Measurements from ENCODE around the gene ANO7. TPM values are rescaled to one million over a fixed set of nuclear protein-coding genes. Genes with fewer than 3 reads are reported as not detected.

The ANO7 gene
- total and polyA plus RNA-seq, 5 donors from 2014 or later = 0.17 TPM; not detected in 4

DNA sequence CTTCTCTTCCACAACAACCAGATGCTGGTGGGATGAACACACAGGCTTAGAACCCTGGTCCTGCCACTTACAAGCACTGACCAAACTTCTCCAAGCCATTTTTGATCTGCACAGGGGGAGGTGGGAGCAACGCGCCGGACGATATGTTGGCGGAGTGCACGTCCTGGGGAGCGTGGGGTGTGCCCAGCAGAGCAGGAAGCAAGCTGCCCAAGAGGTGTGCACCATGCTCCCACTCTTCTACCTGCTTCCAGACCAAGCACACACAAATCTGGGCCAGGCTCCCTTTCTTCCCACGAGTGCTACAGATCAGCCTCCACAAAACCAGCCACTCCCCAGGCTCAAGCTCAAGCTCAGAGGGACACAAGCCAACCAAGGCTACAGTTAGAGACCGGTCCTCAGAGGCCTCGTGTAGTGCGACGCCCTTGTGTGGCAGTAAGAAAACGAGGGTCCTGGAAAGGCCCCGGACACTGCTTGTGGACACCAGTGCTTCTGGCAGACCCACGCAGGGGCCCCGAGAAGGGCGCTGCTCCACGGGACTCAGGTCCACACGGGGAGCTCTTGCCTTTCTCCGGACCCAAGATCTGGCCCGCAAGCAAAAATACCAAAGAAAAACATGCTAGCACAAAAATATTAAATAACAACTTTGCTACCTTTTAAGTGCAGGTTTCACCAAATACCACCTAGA lies 52.0 kb downstream of the ANO7 start:
- no peaks in the 10 kb centered on the region for H3K9me3 ChIP-seq (ENCODE audit: control insufficient read depth in 2 of 2, low read length in 2 of 2)
- Mint-ChIP-seq H3K27me3 (no peaks in the 10 kb centered on the region), H3K27ac (no peak overlapping the region), H3K4me1 (peaks cover 0 to 2% (median 0%) of the 10 kb centered on the region in 4 donors), H3K36me3 (peaks cover 62% of the 10 kb centered on the region), H3K4me3 (no peak overlapping the region), H3K9me3 (no peaks in the 10 kb centered on the region)
- no peak for ATAC-seq (ENCODE audit: low read depth in 2 of 2)
- DNase-seq = no peak
- no peak overlapping the region for H3K27ac ChIP-seq (ENCODE audit: insufficient read depth, low read length, poor library complexity, severe bottlenecking)
- H3K4me1 ChIP-seq (ENCODE audit: control insufficient read depth, insufficient read depth, low read length, poor library complexity, severe bottlenecking) = no peaks in the 10 kb centered on the region
- no peaks in the 10 kb centered on the region for H3K27me3 ChIP-seq (ENCODE audit: control insufficient read depth, insufficient read depth, low read length)
- peaks cover 89% of the 10 kb centered on the region for H3K36me3 ChIP-seq (ENCODE audit: control insufficient read depth, insufficient read depth, low read length)
- H3K4me3 ChIP-seq (ENCODE audit: low read depth, low read length) = no peak overlapping the region

- peaks cover 74% of the 10 kb centered on the region for H3K36me3 Mint-ChIP-seq
- no peaks in the 10 kb centered on the region for H3K9me3 Mint-ChIP-seq
- H3K9me3 ChIP-seq (ENCODE audit: control insufficient read depth in 2 of 2, low read length in 2 of 2) = no peaks in the 10 kb centered on the region
- H3K4me1 Mint-ChIP-seq = peaks cover 0 to 2% (median 0%) of the 10 kb centered on the region in 4 donors
- no peaks in the 10 kb centered on the region for H3K27me3 ChIP-seq (ENCODE audit: control insufficient read depth, insufficient read depth, low read length)
- no peak overlapping the region for H3K4me3 ChIP-seq (ENCODE audit: low read depth, low read length)
- no peak for ATAC-seq (ENCODE audit: low read depth in 2 of 2)
- no peaks in the 10 kb centered on the region for H3K27me3 Mint-ChIP-seq
- H3K4me1 ChIP-seq (ENCODE audit: control insufficient read depth, insufficient read depth, low read length, poor library complexity, severe bottlenecking) = no peaks in the 10 kb centered on the region
- no peak overlapping the region for H3K4me3 Mint-ChIP-seq
- H3K27ac Mint-ChIP-seq = no peak overlapping the region
- no peak for DNase-seq
- peaks cover 88% of the 10 kb centered on the region for H3K36me3 ChIP-seq (ENCODE audit: control insufficient read depth, insufficient read depth, low read length)
- H3K27ac ChIP-seq (ENCODE audit: insufficient read depth, low read length, poor library complexity, severe bottlenecking) = no peak overlapping the region
Observed at GRCh38 chr2:241241669-241242068, 53.2 kb downstream of the ANO7 start.

DNA sequence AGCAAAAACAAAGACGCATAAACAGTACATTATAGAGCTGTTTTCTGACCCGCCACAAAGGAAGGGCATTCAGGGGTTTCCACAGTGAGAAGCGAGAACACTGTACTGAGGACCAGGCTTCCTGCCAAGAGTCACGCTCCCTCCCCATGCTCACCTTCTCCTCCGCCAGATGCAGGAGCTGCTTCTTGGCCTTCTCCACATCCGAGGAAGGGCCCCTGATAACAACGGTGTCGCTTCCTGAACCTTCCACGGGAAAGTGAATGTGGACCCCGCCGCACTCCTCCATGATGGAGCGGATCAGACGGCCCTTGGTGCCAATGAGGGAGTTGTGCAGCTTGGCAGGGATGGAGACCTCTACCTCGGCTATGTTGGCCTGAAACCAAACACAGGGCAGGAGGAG lies 53.8 kb downstream of the ANO7 start:
- H3K4me1 Mint-ChIP-seq = peaks cover 0 to 2% (median 0%) of the 10 kb centered on the region in 4 donors

DNA sequence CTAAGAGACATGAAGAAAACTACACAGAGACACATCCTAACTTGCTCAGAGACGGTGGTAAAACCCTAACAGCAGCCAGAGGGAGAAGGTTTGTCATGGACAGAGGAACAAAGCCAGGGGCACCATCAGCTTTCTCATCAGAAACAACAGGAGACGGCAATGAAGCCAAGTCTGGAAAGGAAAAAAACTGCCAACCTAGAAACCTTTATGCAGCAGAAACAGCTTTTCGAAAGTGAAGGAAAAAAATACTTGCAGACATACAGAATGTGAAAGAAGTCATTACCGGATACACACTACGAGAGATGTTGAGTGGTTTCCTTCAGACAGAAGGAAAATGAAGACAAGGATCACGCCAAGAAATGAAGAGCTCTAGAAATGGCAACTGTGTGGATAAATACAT lies 55.9 kb downstream of the ANO7 start:
- Histone ChIP-seq H3K9me3 (ENCODE audit: control insufficient read depth in 2 of 2, low read length in 2 of 2) (no peaks in the 10 kb centered on the region), H3K27ac (ENCODE audit: insufficient read depth, low read length, poor library complexity, severe bottlenecking) (no peak overlapping the region), H3K27me3 (ENCODE audit: control insufficient read depth, insufficient read depth, low read length) (no peaks in the 10 kb centered on the region), H3K36me3 (ENCODE audit: control insufficient read depth, insufficient read depth, low read length) (peaks cover 90% of the 10 kb centered on the region), H3K4me1 (ENCODE audit: control insufficient read depth, insufficient read depth, low read length, poor library complexity, severe bottlenecking) (no peaks in the 10 kb centered on the region), H3K4me3 (ENCODE audit: low read depth, low read length) (no peak overlapping the region)
- H3K36me3 Mint-ChIP-seq = peaks cover 76% of the 10 kb centered on the region
- no peak for DNase-seq
- no peaks in the 10 kb centered on the region for H3K4me1 Mint-ChIP-seq
- H3K27ac Mint-ChIP-seq = peak overlapping the region in 1 of 3 donors; percentile 57
- ATAC-seq (ENCODE audit: low read depth in 2 of 2) = no peak
- peaks cover 0 to 2% (median 0%) of the 10 kb centered on the region in 7 donors for H3K9me3 Mint-ChIP-seq
- H3K4me3 Mint-ChIP-seq = no peak overlapping the region
- no peaks in the 10 kb centered on the region for H3K27me3 Mint-ChIP-seq

More for the DNA sequence above, 53.8 kb downstream of the ANO7 start:
- Histone ChIP-seq H3K36me3 (ENCODE audit: control insufficient read depth, insufficient read depth, low read length) (peaks cover 90% of the 10 kb centered on the region), H3K27ac (ENCODE audit: insufficient read depth, low read length, poor library complexity, severe bottlenecking) (no peak overlapping the region), H3K4me3 (ENCODE audit: low read depth, low read length) (no peak overlapping the region), H3K4me1 (ENCODE audit: control insufficient read depth, insufficient read depth, low read length, poor library complexity, severe bottlenecking) (no peaks in the 10 kb centered on the region), H3K27me3 (ENCODE audit: control insufficient read depth, insufficient read depth, low read length) (no peaks in the 10 kb centered on the region), H3K9me3 (ENCODE audit: control insufficient read depth in 2 of 2, low read length in 2 of 2) (no peaks in the 10 kb centered on the region)
- no peak for DNase-seq
- Mint-ChIP-seq H3K27ac (no peak overlapping the region), H3K27me3 (no peaks in the 10 kb centered on the region), H3K4me3 (no peak overlapping the region), H3K36me3 (peaks cover 75% of the 10 kb centered on the region), H3K9me3 (no peaks in the 10 kb centered on the region)
- ATAC-seq (ENCODE audit: low read depth in 2 of 2) = no peak

- Mint-ChIP-seq H3K4me3 (no peak overlapping the region), H3K4me1 (no peaks in the 10 kb centered on the region), H3K27ac (no peak overlapping the region), H3K36me3 (peaks cover 81% of the 10 kb centered on the region), H3K27me3 (no peaks in the 10 kb centered on the region), H3K9me3 (peaks cover 0 to 2% (median 0%) of the 10 kb centered on the region in 7 donors)
- Histone ChIP-seq H3K9me3 (ENCODE audit: control insufficient read depth in 2 of 2, low read length in 2 of 2) (no peaks in the 10 kb centered on the region), H3K4me3 (ENCODE audit: low read depth, low read length) (no peak overlapping the region), H3K27ac (ENCODE audit: insufficient read depth, low read length, poor library complexity, severe bottlenecking) (no peak overlapping the region), H3K27me3 (ENCODE audit: control insufficient read depth, insufficient read depth, low read length) (no peaks in the 10 kb centered on the region), H3K4me1 (ENCODE audit: control insufficient read depth, insufficient read depth, low read length, poor library complexity, severe bottlenecking) (no peaks in the 10 kb centered on the region), H3K36me3 (ENCODE audit: control insufficient read depth, insufficient read depth, low read length) (peaks cover 92% of the 10 kb centered on the region)
- ATAC-seq (ENCODE audit: low read depth in 2 of 2) = no peak
- no peak for DNase-seq
Observed at GRCh38 chr2:241248289-241248688, 59.8 kb downstream of the ANO7 start.

- Histone ChIP-seq H3K27me3 (ENCODE audit: control insufficient read depth, insufficient read depth, low read length) (no peaks in the 10 kb centered on the region), H3K9me3 (ENCODE audit: control insufficient read depth in 2 of 2, low read length in 2 of 2) (no peaks in the 10 kb centered on the region), H3K27ac (ENCODE audit: insufficient read depth, low read length, poor library complexity, severe bottlenecking) (no peak overlapping the region), H3K36me3 (ENCODE audit: control insufficient read depth, insufficient read depth, low read length) (peaks cover 92% of the 10 kb centered on the region), H3K4me3 (ENCODE audit: low read depth, low read length) (no peak overlapping the region), H3K4me1 (ENCODE audit: control insufficient read depth, insufficient read depth, low read length, poor library complexity, severe bottlenecking) (no peaks in the 10 kb centered on the region)
- no peaks in the 10 kb centered on the region for H3K27me3 Mint-ChIP-seq
- no peaks in the 10 kb centered on the region for H3K4me1 Mint-ChIP-seq
- peaks cover 80% of the 10 kb centered on the region for H3K36me3 Mint-ChIP-seq
- no peak for DNase-seq
- H3K4me3 Mint-ChIP-seq = no peak overlapping the region
- no peak for ATAC-seq (ENCODE audit: low read depth in 2 of 2)
- H3K9me3 Mint-ChIP-seq = peaks cover 0 to 2% (median 0%) of the 10 kb centered on the region in 7 donors
- peak overlapping the region in 1 of 3 donors; percentile 32 for H3K27ac Mint-ChIP-seq
Observed at GRCh38 chr2:241248897-241249296, 60.4 kb downstream of the ANO7 start.

- H3K4me3 Mint-ChIP-seq = no peak overlapping the region
- H3K9me3 ChIP-seq (ENCODE audit: control insufficient read depth in 2 of 2, low read length in 2 of 2) = no peaks in the 10 kb centered on the region
- no peak overlapping the region for H3K4me3 ChIP-seq (ENCODE audit: low read depth, low read length)
- H3K27ac Mint-ChIP-seq = peak overlapping the region in 1 of 3 donors; percentile 32
- H3K36me3 Mint-ChIP-seq = peaks cover 74% of the 10 kb centered on the region
- no peak for ATAC-seq (ENCODE audit: low read depth in 2 of 2)
- no peaks in the 10 kb centered on the region for H3K4me1 ChIP-seq (ENCODE audit: control insufficient read depth, insufficient read depth, low read length, poor library complexity, severe bottlenecking)
- H3K27me3 ChIP-seq (ENCODE audit: control insufficient read depth, insufficient read depth, low read length) = no peaks in the 10 kb centered on the region
- H3K27me3 Mint-ChIP-seq = no peaks in the 10 kb centered on the region
- DNase-seq = no peak
- peaks cover 90% of the 10 kb centered on the region for H3K36me3 ChIP-seq (ENCODE audit: control insufficient read depth, insufficient read depth, low read length)
- no peak overlapping the region for H3K27ac ChIP-seq (ENCODE audit: insufficient read depth, low read length, poor library complexity, severe bottlenecking)
- H3K9me3 Mint-ChIP-seq = peaks cover 0 to 2% (median 0%) of the 10 kb centered on the region in 7 donors
- no peaks in the 10 kb centered on the region for H3K4me1 Mint-ChIP-seq
Observed at GRCh38 chr2:241249654-241250053, 61.2 kb downstream of the ANO7 start.

All from CD4-positive, CD25-positive, alpha-beta regulatory T cell (primary cell).